Esophagus squamous epithelium (tissue), 4 donors: ENCODE measurements around the gene SNORC.

Experiments
- CTCF ChIP-seq, 6 experiments: fragments of 450-650 bp in 4 of 6; fragments of 200-600 bp in 2 of 6; sonication (generic) in 2 of 6; IDR thresholded peaks; one replicate each; pipeline ENCODE4 v1.5.1; 2016 to 2019; ENCODE audit warnings: antibody characterized with exemption in 6 of 6, mild to moderate bottlenecking in 4 of 6, moderate library complexity in 4 of 6
- POLR2A ChIP-seq, 4 donors: fragments of 450-650 bp; IDR thresholded peaks; one replicate each; pipeline ENCODE4 v1.6.1; 2017; ENCODE audit warnings: antibody characterized with exemption in 4 of 4, mild to moderate bottlenecking in 4 of 4, moderate library complexity in 3 of 4

GRCh38 chr2:232842689-232843088 lies 27.4 kb upstream of the SNORC start:
- TF ChIP-seq CTCF (IDR thresholded peaks at IDR 0.05) = no peak
- no peak for TF ChIP-seq POLR2A (IDR thresholded peaks at IDR 0.05)
